Gastrocnemius medialis (tissue), 4 donors: Measurements from ENCODE around the gene KIF16B.

ENCODE experiments used
- POLR2A ChIP-seq, 2 donors: fragments of 450-650 bp; IDR thresholded peaks; one replicate each; pipeline ENCODE4 v1.6.1; 2017; ENCODE audit warnings: antibody characterized with exemption in 2 of 2, mild to moderate bottlenecking in 2 of 2, moderate library complexity in 2 of 2
- TF ChIP-seq, protein P1 (sequence below), 5 experiments: fragments of 450-650 bp in 3 of 5; fragments of 200-600 bp in 2 of 5; sonication (generic) in 2 of 5; IDR thresholded peaks in 4 of 5; conservative IDR thresholded peaks in 1 of 5; 1 replicate in 4 of 5; 2 replicates in 1 of 5; pipeline ENCODE4 v1.5.1; 2016 to 2019; ENCODE audit warnings: antibody characterized with exemption in 5 of 5, mild to moderate bottlenecking in 3 of 5, moderate library complexity in 3 of 5

DNA sequence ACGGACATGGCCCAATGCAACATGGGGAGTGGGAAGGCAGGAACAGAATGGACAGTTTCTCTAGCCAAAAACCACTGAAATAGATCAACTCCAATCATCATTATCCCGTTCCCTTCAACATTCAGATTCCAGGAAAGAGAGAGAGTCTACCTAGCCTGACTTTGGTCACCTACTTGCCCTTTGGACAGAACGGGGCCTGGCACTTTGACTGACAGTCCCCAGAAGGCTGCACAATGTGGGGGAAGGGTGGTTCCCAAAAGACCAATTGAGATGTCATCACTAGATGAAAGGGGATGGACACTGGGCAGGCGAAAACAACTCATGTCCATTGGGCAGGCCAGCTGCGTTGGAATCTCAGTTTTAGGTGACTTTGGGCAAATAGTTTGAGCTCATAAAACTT, 15.0 kb upstream of the KIF16B start:
- TF ChIP-seq, protein P1, sequence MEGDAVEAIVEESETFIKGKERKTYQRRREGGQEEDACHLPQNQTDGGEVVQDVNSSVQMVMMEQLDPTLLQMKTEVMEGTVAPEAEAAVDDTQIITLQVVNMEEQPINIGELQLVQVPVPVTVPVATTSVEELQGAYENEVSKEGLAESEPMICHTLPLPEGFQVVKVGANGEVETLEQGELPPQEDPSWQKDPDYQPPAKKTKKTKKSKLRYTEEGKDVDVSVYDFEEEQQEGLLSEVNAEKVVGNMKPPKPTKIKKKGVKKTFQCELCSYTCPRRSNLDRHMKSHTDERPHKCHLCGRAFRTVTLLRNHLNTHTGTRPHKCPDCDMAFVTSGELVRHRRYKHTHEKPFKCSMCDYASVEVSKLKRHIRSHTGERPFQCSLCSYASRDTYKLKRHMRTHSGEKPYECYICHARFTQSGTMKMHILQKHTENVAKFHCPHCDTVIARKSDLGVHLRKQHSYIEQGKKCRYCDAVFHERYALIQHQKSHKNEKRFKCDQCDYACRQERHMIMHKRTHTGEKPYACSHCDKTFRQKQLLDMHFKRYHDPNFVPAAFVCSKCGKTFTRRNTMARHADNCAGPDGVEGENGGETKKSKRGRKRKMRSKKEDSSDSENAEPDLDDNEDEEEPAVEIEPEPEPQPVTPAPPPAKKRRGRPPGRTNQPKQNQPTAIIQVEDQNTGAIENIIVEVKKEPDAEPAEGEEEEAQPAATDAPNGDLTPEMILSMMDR (IDR thresholded peaks at IDR 0.05 in 4 of 5, conservative IDR thresholded peaks at IDR 0.05 in 1 of 5) = no peak
- TF ChIP-seq POLR2A (IDR thresholded peaks at IDR 0.05) = no peak
